GM21723 (cell line): ENCODE results near the gene WDR76.
"Not testable (repeated sequence)": the region's sequence is repeated elsewhere in the genome, so short reads cannot be mapped to it uniquely, and the experiment has no call there.

Source experiments
- ATAC-seq: cut with Tn5 transposase; IDR thresholded peaks from one replicate; pipeline ENCODE4 v1.9.1; 2021; ENCODE audit warnings: mild to moderate bottlenecking, moderate library complexity; ENCODE audit not compliant: unreplicated experiment

Gene WDR76

DNA sequence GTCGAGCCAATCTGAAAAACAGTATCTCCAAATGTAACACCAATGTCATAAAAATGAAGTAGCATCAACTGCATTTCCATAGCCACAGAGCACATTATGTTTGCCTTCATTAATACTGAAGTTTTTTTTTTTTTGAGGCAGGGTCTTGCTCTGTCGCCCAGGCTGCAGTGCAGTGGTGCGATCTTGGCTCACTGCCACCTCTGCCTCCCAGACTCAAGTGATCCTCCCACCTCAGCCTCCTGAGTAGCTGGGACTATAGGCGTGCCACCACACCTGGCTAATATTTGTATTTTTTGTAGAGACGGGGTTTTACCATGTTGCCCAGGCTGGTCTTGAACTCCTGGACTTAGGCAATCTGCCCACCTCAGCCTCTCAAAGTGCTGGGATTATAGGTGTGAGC, 11.7 kb upstream of the WDR76 start:
- not testable (repeated sequence) for ATAC-seq

DNA sequence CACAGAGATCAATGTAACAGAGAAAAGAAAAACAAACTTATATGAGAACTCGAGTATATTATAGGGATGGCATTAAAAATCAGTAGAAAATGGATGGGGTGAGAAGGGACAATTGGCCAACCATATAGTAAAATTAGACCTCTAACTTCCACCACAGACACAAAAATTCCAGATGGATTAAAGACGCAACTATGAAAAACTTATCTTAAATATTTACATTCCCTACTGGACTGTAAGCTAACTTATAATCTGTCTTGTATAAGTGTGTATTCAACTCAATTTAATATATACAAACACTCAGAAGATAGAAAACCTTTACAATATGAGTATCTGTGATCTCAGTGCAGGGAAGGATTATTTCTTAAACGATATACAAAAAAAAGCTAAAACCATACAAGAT, 5.3 kb upstream of the WDR76 start:
- no peak for ATAC-seq

DNA sequence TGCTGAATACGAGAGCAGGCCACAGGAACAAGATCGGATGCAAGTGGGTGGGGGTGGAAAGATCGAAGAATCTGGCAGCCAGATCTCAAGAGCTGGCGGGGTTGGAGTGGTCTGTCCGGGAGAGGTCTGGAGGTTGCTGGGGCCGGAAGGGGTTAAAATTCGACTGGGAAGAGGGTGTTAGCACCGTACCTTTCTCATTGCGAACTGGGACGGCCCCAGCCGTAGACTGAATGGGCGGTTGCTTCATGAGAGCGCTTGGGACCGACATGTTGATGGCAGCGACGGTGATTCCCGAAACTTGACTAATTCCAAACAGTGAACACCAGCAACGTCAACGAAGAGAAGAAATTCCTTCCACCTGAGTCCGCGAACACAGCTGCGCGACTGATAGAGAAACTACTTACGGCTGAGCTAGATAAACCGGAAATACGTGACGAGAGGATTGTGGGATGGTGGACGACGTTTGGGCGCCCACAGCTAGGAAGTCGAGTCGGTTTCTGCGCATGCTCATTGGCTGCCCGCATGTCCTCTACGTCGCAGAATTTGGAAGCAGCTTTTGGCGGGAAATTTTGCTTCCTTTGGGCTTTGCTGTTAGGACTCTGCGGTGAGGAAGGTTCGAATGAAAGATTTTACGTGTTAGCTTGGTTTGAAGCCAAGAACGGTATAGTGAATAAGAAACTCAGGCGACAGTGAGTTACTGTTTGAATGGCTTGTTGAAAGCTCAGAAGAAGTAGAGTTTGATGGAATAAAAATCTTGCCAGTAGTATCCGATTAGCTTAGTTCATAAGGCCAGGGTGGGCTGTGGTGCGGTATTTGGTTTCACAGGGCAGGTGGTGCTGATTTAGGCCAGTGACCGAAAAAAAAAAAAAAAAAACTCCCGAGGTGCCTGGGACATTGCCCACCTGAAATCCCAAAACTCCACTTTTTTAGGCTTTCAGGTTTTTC, 2.2 kb upstream of the WDR76 start, which contains the start of gene MFAP1:
MFAP1 (minus strand) TSS at position 389 of the 945 bp plus-strand sequence; CDS start at position 268, 121 bp downstream.
- peak; percentile 71 for ATAC-seq

DNA sequence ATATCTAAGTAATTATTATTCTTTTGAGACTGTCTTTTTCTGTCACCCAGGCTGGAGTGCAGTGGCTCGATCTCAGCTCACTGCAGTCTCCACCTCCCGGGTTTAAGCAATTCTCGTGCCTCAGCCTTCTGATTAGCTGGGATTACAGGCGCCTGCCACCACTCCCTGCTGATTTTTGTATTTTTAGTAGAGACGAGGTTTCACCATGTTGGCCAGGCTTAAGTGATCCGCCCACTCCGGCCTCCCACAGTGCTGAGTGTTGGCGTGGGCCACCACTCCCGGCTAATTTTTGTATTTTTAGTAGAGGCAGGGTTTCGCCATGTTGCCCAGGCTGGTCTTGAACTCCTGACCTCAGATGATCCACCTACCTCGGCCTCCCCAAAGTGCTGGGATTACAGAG, 1.5 kb upstream of the WDR76 start:
- ATAC-seq, result not testable (repeated sequence)

DNA sequence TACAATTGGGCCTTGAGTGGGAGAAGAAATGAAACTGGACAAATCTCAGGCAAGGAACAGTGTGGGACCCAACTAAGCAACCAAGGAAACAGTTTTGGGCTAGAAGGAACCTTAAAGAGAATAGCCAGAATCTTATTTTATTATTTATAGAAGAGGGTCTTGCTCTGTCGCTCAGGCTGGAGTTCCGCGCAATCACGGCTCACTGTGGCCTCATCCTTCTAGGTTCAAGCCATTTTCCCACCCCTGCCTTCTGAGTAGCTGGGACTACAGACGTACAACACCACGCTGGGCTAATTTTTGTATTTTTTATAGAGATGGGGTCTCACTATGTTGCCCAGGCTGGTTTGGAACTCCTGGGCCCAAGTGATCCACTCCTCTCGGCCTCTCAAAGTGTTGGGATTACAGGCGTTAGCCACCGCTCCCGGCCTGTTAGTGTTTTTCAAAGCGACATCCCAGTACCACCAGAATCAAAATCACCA, 734 bp upstream of the WDR76 start:
- ATAC-seq, result no peak

DNA sequence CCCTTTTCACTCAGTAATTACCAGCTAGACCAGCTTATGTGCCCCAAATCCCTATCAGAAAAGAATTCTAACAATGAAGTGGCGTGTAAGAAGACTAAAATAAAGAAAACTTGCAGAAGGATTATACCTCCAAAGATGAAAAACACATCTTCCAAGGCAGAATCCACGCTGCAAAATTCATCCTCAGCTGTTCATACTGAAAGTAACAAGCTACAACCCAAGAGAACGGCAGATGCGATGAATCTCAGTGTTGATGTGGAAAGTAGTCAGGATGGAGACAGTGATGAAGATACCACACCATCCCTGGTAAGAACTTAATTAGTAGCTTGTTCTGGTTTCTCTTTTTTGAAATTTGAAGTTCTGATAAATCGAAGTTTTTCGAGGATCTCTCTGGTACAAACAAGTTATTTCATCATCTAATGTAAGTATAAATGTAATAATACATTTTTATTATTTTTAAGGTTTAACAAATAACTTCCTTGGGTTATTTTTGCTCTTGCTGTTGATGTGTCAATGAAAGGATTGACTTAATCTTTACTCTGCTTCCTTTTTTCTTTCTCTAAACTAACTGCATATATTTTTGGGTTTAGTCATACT, 1.4 kb downstream of the WDR76 start:
- ATAC-seq, result no peak

DNA sequence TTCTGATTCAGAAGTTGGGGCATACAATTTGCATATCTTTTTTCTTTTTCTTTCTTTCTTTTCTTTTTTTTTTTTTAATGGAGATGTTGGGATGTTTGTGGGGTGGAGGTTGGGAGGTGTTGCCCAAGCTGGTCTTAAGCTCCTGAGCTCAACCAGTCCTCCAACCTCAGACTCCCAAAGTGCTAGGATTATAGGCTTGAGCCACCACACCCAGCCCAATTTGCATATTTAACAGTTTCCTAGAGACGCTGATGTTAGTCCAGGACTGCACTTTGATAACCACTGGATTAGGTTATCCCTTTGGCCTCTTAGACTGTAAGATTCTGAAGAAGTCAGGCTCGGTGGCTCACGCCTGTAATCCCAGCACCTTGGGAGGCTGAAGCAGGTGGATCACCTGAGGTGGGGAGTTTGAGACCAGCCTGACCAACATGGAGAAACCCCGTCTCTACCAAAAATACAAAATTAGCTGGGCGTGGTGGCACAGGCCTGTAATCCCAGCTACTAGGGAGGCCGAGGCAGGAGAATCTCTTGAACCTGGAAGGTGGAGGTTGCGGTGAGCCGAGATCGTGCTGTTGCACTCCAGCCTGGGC, 3.2 kb downstream of the WDR76 start:
- ATAC-seq, result not testable (repeated sequence)

DNA sequence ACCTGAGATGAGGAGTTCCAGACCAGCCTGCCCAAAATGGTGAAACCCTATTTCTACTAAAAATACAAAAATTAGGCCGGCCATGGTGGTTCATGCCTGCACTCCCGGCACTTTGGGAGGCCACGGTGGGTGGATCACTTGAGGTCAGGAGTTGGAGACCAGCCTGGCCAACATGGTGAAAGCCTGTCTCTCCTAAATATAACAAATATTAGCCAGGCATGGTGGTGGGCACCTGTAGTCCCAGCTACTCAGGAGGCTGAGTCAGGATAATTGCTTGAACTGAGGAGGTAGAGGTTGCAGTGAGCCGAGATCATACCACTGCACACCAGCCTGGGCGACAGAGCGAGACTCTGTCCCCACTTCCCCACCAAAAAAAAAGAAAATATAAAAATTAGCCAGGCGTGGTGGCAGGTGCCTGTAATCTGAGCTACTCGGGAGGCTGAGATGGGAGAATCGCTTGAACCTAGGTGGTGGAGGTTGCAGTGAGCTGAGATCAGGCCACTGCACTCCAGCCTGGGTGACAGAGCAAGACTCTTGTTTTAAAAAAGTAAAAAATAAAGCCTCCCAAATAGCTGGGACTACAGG, 4.0 kb downstream of the WDR76 start:
- ATAC-seq, result not testable (repeated sequence)

DNA sequence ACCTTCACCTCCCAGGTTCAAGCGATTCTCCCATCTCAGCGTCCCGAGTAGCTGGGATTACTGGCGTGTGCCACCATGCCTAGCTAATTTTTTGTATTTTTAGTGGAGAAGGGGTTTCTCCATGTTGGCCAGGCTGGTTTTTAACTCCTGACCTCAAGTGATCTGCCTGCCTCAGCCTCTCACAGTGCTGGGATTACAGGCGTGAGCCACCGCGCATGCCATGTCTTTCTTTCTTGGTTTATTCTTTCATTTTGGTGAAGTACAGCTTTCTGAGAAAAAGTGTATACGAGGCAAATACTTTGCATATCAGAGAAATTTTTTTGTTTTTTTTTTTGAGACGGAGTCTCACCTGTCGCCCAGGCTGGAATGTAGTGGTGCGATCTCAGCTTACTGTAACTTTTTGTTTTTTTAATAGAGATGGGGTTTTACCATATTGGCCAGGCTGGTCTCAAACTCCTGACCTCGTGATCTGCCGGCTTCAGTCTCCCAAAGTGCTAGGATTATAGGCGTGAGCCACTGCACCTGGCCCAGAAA, 4.8 kb downstream of the WDR76 start:
- ATAC-seq, result not testable (repeated sequence)

DNA sequence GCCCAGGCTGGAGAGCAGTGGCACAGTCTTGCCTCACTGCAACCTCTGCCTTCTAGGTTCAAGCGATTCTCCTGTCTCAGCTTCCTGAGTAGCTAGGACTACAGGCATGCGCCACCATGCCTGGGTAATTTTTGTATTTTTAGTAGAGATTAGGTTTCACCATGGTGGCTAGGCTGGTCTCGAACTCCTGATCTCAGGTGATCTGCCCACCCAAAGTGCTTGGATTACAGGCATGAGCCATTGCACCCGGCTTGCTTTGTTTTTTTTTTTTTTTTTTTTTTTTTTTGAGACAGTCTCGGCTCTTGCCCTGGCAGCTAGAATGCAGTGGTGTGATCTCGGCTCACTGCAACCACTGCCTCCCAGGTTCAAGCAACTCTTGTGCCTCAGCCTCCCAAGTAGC, 5.7 kb downstream of the WDR76 start:
- not testable (repeated sequence) for ATAC-seq

DNA sequence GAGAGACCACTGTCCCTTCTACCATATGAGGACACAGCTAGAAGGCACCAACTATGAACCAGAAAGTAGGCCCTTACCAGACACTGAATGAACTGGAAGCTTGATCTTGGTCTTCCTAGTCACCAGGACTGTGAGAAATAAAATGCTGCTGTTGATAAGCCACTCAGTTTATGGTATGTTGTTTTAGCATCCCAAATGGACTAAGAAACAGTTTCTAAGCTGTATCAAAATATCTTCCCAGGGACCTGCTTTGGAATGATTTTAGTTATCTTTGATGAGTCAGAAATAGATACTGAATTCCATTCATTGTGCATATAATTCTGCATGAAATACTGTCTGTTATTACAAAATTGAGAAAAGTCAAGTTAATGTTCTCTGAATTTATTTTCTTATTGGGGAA, 18.6 kb downstream of the WDR76 start:
- ATAC-seq, result no peak

DNA sequence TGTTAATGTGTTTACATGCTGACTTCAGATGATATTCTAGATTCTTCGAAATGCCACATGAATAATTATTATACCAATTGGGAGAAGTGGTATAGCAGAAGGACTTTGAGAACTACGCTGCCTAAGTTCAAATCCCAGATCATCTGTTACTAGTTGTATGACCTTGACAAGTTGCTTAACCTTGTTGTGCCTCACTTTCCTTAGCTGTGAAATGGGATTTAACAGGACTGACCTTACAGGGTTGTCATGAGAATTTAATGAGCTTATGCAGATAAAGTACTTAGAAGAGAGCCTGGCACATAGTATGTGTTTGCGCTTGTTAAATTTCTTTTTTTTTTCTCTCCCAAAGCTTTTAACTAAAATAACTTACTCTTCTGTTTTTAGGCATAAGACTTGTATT, 24.4 kb downstream of the WDR76 start:
- ATAC-seq, result no peak

DNA sequence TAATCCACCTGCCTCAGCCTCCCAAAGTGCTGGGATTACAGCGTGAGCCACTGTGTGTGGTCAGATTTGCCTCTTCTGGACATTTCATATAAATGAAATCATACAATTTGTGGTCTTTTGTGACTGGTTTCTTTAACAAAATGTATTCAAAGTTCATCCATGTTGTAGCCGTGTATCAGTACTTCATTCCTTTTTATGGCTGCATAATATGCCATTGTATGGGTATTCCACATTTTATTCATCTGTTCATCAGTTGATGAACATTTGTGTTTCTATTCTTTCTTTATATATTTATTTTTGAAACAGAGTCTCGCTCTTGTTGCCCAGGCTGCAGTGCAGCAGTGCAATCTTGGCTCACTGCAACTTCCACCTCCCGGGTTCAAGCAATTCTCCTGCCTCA, 25.8 kb downstream of the WDR76 start:
- no peak for ATAC-seq

DNA sequence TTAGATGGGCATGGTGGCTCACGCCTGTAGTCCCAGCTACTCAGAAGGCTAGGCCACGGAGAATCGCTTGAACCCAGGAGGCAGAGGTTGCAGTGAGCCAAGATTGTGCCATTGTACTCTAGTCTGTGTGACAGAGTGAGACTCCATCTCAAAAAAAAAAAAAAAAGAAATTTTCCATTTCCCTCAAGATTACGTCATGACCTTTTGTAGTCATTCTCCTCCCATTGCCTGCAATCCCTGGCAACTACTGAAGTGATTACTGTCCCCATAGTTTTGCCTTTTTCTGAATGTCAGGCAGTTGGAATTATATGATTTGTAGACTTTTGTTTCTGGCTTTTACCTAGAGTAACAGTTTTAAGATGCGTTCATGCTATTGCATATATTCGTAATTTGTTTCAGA, 28.0 kb downstream of the WDR76 start:
- ATAC-seq, result no peak

DNA sequence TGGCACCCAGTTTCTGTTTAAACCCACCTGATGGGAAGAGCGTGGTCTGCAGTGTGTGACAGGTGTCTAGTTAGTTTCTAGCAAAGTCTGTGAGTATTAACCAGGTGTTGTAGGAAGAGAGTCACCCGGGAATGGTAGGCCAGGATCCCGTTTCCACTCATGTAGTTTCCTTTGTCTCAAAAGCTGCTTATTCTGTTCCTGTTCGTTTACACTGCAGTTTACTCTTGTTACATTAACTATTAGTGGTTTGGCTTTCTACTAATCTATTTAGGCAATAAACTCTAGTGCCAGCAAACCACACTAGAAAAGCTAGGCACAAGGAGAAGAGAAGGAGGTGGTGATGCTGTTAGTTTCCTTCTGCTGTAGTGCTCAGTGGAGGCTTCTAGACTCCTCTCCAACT, 32.7 kb downstream of the WDR76 start:
- no peak for ATAC-seq

DNA sequence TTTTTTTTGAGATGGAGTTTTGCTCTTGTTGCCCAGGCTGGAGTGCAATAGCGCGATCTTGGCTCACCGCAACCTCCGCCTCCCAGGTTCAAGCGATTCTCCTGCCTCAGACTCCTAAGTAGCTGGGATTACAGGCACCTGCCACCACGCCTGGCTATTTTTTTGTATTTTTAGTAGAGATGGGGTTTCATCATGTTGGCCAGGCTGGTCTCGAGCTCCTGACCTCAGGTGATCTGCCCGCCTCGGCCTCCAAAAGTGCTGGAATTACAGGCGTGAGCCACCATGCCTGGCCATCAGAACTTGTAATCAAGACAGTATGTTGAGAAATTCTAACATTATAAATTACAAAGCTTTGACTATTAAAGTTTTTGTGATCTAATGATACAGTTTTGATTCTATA, 39.8 kb downstream of the WDR76 start:
- not testable (repeated sequence) for ATAC-seq

DNA sequence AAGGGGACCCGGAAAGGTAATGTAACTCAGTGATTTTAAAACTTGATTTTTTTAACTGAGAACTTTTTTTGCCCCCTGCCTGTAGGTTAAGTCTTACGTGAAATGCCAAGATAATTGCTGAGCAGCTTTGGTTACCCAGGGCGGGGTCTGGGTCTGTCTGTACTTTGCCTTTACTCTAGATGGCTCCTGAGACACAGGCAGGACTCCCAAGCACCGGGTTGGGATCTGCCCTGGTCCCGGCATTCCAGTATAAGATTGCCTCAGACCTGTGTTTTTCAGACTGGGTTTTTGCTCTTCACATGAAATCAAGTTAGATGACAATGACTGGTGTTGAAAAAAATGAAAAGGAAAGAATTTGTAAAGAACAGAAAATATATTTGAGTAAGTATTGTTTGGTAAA, 40.3 kb downstream of the WDR76 start:
- no peak for ATAC-seq

DNA sequence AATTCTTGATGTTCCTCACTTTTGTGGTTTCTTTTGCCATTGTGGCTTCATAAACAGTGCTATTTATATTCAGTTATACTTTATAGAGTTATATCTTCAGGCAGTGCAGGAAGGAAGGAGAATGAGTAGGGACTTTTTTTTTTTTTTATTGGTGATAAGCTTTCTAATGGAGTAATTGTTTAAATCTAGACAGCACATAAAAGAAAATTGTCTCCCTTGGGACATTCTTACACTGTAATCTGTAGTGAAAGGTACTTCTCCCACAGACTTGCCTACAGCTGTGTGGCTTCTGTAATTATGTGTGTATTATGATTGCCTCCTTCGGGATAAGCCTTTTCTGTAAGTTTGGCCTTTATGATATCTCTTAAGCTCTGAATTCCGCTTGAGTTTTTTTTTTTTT, 41.6 kb downstream of the WDR76 start:
- ATAC-seq, result no peak

DNA sequence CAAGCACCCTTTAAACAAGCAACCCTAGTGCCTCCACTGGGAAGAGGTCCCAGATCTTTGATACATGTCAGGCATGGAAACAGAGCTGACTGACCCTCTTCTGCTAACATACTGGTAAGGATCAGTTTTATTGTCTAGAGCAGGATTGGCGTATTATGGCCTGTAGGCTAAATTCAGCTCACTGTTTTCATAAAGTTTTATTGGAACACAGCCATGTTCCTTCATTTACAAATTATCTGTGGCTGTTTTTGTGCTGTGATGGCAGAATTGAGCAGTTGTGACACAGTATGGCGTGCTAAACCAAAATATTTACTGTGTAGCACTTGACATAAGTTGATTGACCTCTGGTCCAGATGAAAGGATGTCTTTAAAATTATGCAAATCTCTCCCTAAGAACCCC, 45.0 kb downstream of the WDR76 start:
- no peak for ATAC-seq

DNA sequence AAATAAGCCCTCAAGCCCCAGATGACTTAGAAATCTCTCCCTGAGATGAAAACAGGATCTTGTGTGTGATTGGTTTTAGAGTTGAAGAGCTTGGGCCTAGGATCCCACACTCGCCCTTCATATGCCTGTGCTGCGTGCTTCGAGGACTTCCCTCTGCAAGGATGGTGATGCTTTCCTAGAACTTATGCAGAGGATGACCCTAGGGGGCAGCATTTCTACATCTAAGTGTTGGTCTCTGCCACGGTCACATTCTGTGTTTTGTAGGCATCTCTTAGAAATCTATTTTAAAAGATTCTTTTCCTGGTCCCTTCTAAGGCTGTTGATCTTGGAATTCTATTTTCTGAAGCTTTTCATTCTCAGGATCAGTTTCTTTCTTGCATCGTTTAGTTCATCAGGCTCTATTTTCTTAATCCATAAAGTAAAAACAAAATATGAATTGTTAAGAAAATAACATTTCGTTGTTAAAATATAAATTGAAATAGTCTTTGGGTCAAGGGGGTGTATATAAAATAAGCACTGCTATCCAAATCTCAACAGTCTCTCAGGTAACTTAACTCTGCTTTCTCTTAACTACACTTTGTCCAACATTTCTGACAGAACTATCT, 45.7 kb downstream of the WDR76 start:
- ATAC-seq, result no peak

DNA sequence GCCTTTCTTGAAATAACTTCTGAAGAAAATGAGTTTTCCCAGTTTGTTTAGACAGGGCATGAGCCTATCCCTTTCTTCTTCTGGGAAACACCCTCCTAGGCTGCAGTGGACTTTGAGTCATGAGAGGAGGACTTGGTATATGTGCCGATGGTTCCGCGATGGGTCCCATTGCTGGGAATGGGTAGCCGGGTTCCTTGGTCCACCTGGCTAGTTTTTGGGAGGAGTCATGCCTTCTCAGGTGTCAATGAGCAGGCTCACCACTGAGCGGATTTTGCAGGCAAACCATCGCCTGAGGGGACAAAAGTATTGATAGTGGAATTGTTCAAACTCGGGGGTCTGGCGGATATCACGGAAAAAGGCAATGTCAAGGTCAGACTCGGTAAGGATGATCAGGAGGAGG, 46.8 kb downstream of the WDR76 start:
- no peak for ATAC-seq
